Measurements from ENCODE around the gene MAGEA6.

MAGEA6 gene

DNA sequence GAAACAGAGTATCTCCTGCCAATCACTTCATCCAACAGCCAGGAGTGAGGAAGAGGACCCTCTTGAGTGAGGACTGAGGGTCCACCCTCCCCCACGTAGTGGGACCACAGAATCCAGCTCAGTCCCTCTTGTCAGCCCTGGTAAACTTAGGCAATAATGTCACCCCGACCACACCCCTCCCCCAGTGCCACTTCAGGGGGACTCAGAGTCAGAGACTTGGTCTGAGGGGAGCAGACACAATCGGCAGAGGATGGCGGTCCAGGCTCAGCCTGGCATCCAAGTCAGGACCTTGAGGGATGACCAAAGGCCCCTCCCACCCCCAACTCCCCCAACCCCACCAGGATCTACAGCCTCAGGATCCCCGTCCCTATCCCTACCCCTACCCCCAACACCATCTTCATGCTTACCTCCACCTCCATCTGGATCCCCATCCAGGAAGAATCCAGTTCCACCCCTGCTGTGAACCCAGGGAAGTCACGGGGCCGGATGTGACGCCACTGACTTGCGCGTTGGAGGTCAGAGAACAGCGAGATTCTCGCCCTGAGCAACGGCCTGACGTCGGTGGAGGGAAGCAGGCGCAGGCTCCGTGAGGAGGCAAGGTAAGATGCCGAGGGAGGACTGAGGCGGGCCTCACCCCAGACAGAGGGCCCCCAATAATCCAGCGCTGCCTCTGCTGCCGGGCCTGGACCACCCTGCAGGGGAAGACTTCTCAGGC, 36.1 kb downstream of the MAGEA6 start, which contains the start of the genes CSAG1 and MAGEA12:
Gene CSAG1, minus strand, starts transcription at position 461 of the 715 bp plus-strand sequence. CDS start 1,261 bp downstream, outside the sequence.
Gene MAGEA12, plus strand, starts transcription at position 497 of the 715 bp plus-strand sequence. CDS start 2,405 bp downstream, outside the sequence.
- no peak for DNase-seq

DNA sequence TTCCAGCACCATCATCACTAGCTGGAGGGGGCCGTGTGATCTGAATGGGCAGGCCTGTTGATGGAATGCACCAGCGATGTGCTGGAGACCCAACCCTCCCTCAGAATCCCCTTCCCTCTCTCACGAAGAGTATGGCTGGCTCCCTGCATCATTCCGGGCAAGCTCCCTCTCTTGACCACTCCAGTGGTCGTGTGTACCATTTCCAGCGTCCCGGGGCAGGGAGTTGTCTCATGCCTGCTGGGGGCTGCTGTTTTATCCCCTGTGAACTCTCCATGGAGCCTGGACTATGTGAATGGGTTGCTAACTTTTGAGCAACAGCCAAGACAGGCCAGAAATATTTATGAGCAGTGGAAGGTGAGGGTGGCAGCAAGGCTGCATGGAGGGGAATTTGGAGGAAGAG, 44.1 kb downstream of the MAGEA6 start:
- no peak for DNase-seq

Data from SW 1271 (cell line).